Skeletal muscle tissue (tissue), 4 donors: ENCODE results near the gene ADIG. TPM values are rescaled to one million over a fixed set of nuclear protein-coding genes. Genes with fewer than 3 reads are reported as not detected.
"Not testable (repeated sequence)": the region's sequence is repeated elsewhere in the genome, so short reads cannot be mapped to it uniquely, and the experiment has no call there.

ENCODE experiments used
- H3K27ac ChIP-seq: one replicate; pipeline ENCODE4 v1.7.0; 2013; ENCODE audit warnings: mild to moderate bottlenecking, low read depth, low read length, inconsistent platforms
- H3K27me3 ChIP-seq, 3 donors: one replicate each; pipeline ENCODE4 v1.7.0; 2013; ENCODE audit warnings: low read length in 3 of 3; ENCODE audit not compliant: control insufficient read depth in 3 of 3, insufficient read depth in 3 of 3
- H3K36me3 ChIP-seq, 3 donors: one replicate each; pipeline ENCODE4 v1.7.0; 2013; ENCODE audit warnings: low read length in 3 of 3; ENCODE audit not compliant: control insufficient read depth in 3 of 3, insufficient read depth in 3 of 3
- H3K4me1 ChIP-seq, 3 donors: one replicate each; pipeline ENCODE4 v1.7.0; 2013; ENCODE audit warnings: low read length in 3 of 3, mild to moderate bottlenecking in 3 of 3; ENCODE audit not compliant: control insufficient read depth in 3 of 3, insufficient read depth in 3 of 3
- H3K4me3 ChIP-seq, 3 donors: one replicate each; pipeline ENCODE4 v1.7.0; 2013; ENCODE audit warnings: low read length in 3 of 3
- H3K9ac ChIP-seq, 3 donors: one replicate each; pipeline ENCODE4 v1.7.0; 2013; ENCODE audit warnings: low read length in 3 of 3, mild to moderate bottlenecking in 3 of 3, moderate library complexity in 2 of 3, low read depth in 1 of 3
- H3K9me3 ChIP-seq, 3 donors: one replicate each; pipeline ENCODE4 v1.7.0; 2013; ENCODE audit warnings: low read length in 3 of 3; ENCODE audit not compliant: control insufficient read depth in 3 of 3
- total RNA-seq: library from RNA; depleted of rRNA; stranded (reverse); fragments of >200 nt; gene quantifications from one replicate; pipeline ENCODE4 v1.2.3, GENCODE V29; 2014
- donor health status: Osteomylitis.

The ADIG gene
- total RNA-seq, 1 donor from 2014 or later: not detected

GRCh38 chr20:38588303-38588702 lies 7.3 kb downstream of the ADIG start:
- Histone ChIP-seq H3K27me3 (peaks cover 9 to 18% (median 11%) of the 10 kb centered on the region in 3 donors), H3K4me3 (no peak overlapping the region), H3K9ac (no peak overlapping the region), H3K4me1 (no peaks in the 10 kb centered on the region), H3K36me3 (no peaks in the 10 kb centered on the region), H3K27ac (no peak overlapping the region), H3K9me3 (no peaks in the 10 kb centered on the region)

DNA sequence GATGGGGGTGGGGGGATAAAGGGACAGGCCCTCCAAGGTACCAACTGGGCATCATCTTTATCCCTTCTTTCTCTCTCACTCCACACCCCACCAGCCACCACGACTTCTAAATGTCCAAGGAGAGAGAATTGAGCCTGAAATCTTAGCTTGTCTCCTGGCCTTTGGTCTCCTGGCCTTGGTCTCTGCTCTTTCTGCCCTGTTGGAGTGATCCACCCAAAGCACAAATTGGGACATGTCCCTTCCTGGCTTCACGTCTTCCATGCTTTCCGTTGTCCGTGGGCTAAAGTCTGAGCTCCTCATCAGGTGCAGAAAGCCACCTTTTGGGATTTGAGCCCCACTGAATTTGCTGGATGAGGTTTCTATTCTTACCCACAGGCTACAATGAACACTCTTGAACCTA lies 8.4 kb downstream of the ADIG start:
- H3K9me3 ChIP-seq: no peaks in the 10 kb centered on the region
- H3K27me3 ChIP-seq: peaks cover 9 to 18% (median 11%) of the 10 kb centered on the region in 3 donors
- no peak overlapping the region for H3K27ac ChIP-seq
- H3K36me3 ChIP-seq: no peaks in the 10 kb centered on the region
- H3K4me1 ChIP-seq: no peaks in the 10 kb centered on the region
- no peak overlapping the region for H3K4me3 ChIP-seq
- H3K9ac ChIP-seq: no peak overlapping the region

DNA sequence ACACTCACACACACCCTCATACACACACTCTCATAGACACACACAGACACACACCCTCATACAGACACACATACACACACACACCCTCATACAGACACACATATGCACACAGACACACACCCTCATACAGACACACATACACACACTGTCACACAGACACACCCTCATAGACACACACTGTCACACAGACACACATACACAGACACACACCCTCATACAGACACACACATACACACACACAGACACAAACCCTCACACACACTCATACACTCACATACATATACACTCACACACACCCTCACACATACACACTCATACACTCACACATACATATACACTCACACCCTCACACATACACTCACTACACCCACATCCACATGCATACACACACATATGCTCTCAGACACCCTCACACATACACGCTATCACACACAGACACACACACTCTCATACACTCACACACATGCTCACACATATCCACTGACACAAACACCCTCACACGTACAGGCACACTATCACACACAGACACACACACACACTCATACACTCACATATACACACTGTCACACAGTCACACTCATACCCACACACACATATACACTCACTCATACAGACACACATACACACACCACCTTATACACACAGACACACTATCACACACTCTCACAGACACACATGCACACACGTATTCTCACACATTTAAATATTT lies 9.1 kb downstream of the ADIG start:
- no peaks in the 10 kb centered on the region for H3K9me3 ChIP-seq
- H3K4me1 ChIP-seq: no peaks in the 10 kb centered on the region
- no peak overlapping the region for H3K9ac ChIP-seq
- H3K36me3 ChIP-seq: no peaks in the 10 kb centered on the region
- H3K27ac ChIP-seq: no peak overlapping the region
- peaks cover 9 to 18% (median 11%) of the 10 kb centered on the region in 3 donors for H3K27me3 ChIP-seq
- H3K4me3 ChIP-seq: no peak overlapping the region

DNA sequence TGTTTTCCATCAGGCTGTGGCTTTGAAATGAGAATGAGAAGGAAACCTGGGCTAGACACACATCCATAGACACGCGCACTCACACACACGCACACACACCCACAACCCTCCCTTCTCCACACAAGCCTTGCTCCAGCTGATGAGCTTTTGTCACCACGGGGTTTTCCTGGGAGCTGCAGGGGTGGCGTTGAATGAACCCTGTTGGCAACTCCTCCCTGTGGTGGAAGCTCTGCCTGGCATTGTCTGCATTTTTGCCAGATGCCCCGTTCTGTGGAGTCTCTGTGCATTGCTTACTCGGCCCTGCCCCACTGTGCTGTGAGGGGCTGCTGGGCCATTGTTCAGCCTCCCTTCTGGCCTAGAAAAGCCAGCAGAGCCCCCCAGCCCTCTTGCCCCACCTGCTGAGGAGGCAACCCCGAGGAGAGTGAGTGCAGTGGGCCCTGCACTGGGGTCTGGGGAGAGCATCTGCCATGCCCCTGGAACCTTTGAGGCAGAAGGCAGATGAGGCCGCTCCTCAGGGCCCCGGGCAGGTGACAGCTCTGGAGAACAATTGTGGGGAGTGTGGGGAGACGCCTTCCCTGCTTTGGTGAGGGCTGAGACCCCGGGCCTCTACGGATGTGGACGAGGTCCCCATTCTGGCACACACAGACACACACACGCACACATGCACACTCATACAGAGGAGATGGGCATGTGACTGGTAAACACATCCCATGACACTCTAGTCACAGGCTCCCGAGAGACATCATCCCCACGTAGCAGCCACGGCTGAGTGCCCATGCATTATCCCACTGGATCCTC lies 9.9 kb downstream of the ADIG start:
- Histone ChIP-seq H3K36me3 (no peaks in the 10 kb centered on the region), H3K4me3 (no peak overlapping the region), H3K4me1 (no peaks in the 10 kb centered on the region), H3K9ac (no peak overlapping the region), H3K27me3 (peaks cover 9 to 13% (median 11%) of the 10 kb centered on the region in 3 donors), H3K27ac (no peak overlapping the region), H3K9me3 (no peaks in the 10 kb centered on the region)

DNA sequence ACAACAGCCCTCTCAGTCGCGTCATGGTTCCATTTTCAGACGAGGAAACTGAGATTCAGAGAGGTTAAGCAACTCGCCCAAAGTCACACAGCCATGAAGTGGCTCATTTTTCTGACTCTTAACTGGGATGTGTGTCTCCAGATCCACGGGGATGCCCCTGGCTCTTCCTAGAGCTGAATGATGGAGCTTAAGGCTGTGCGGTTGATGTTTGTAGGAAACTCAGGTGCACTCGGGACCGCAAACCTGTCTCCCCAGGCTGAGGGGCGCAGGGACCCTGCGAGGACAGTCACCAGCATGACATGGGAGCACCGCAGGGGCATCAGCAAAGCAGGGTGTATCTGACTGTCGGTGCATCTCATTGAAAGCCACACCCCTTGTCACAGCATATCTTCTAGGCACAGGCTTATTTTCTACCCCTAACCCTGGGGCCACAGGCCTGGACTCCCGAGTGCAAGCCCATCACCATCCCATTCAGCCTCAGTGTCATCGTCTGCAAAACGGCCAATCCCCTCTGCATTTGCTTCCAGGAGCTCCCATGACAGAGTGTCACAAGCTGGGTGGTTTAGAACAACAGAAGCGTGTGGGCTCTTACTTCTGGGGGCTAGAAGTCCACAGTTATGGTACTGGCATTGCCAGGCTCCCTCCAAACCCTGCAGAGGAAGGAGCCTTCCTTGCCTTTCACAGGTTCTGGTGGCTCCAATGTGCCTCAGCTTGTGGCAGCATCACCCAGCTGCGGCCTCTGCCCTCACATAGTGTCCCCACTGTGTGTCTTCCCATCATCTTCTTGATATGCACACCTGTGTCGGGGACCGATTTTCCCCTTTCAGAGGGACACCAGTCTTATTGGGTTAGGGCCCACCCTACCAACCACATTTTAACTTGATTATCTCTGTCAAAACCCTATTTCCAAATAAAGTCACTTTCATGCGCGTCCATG lies 10.7 kb downstream of the ADIG start:
- H3K9me3 ChIP-seq: no peaks in the 10 kb centered on the region

GRCh38 chr20:38592411-38592790 lies 11.4 kb downstream of the ADIG start:
- not testable (repeated sequence) for H3K9me3 ChIP-seq, H3K4me1 ChIP-seq, H3K9ac ChIP-seq, H3K27ac ChIP-seq, H3K4me3 ChIP-seq, H3K36me3 ChIP-seq
- H3K27me3 ChIP-seq: peaks cover 9 to 13% (median 11%) of the 10 kb centered on the region in 3 donors

More for the DNA sequence above, 10.7 kb downstream of the ADIG start:
- Histone ChIP-seq H3K27ac (no peak overlapping the region), H3K4me3 (no peak overlapping the region), H3K9ac (no peak overlapping the region), H3K27me3 (peaks cover 9 to 13% (median 11%) of the 10 kb centered on the region in 3 donors), H3K4me1 (no peaks in the 10 kb centered on the region), H3K36me3 (no peaks in the 10 kb centered on the region)

- not testable (repeated sequence) for H3K27ac ChIP-seq, H3K9ac ChIP-seq, H3K9me3 ChIP-seq, H3K36me3 ChIP-seq, H3K4me3 ChIP-seq, H3K4me1 ChIP-seq
- peaks cover 11 to 13% (median 11%) of the 10 kb centered on the region in 3 donors for H3K27me3 ChIP-seq
Observed at GRCh38 chr20:38594281-38594680, 13.3 kb downstream of the ADIG start.

- not testable (repeated sequence) for H3K9ac ChIP-seq, H3K36me3 ChIP-seq, H3K9me3 ChIP-seq, H3K27ac ChIP-seq, H3K4me1 ChIP-seq, H3K4me3 ChIP-seq
- H3K27me3 ChIP-seq: peaks cover 13 to 23% (median 17%) of the 10 kb centered on the region in 3 donors
Observed at GRCh38 chr20:38595886-38596285, 14.9 kb downstream of the ADIG start.

- Histone ChIP-seq H3K4me1 (no peaks in the 10 kb centered on the region), H3K9me3 (no peaks in the 10 kb centered on the region), H3K9ac (no peak overlapping the region), H3K27me3 (peaks cover 34 to 46% (median 41%) of the 10 kb centered on the region in 3 donors), H3K27ac (no peak overlapping the region), H3K36me3 (no peaks in the 10 kb centered on the region), H3K4me3 (no peak overlapping the region)
Observed at GRCh38 chr20:38599410-38599882, 18.4 kb downstream of the ADIG start.
